Activated CD4-positive, alpha-beta T cell treated with anti-CD3 and anti-CD28 coated beads, Interleukin-10, Interleukin-2, amounts not matched to agents 100 ng/mL and 50 ng/mL, durations not matched to agents 16 hours and 8 hours (primary cell): ENCODE measurements around the gene ANGEL2.
"Not testable (repeated sequence)": the region's sequence is repeated elsewhere in the genome, so short reads cannot be mapped to it uniquely, and the experiment has no call there.

Experiments used
- DNase-seq: peaks from one replicate; pipeline ENCODE4 v3.0.0-alpha.2; 2020

ANGEL2 gene

GRCh38 chr1:213017447-213018273 lies 2.0 kb upstream of the ANGEL2 start:
- DNase-seq: no peak

GRCh38 chr1:213014642-213015041 lies 1.0 kb downstream of the ANGEL2 start:
- DNase-seq: no peak

GRCh38 chr1:213008564-213008963 lies 7.1 kb downstream of the ANGEL2 start:
- peak; percentile 65 for DNase-seq

GRCh38 chr1:213003256-213003655 lies 12.4 kb downstream of the ANGEL2 start:
- peak; percentile 92 for DNase-seq

- DNase-seq: no peak
Observed at GRCh38 chr1:212994926-212995325, 20.7 kb downstream of the ANGEL2 start.

GRCh38 chr1:212993960-212994359 lies 21.7 kb downstream of the ANGEL2 start:
- DNase-seq: not testable (repeated sequence)

- DNase-seq: no peak
Observed at GRCh38 chr1:212990276-212990675, 25.4 kb downstream of the ANGEL2 start.

- DNase-seq: no peak
Observed at GRCh38 chr1:212987702-212988322, 27.9 kb downstream of the ANGEL2 start.

- no peak for DNase-seq
Observed at GRCh38 chr1:212986551-212986950, 29.1 kb downstream of the ANGEL2 start.

GRCh38 chr1:212984522-212985291 lies 31.0 kb downstream of the ANGEL2 start:
- no peak for DNase-seq

GRCh38 chr1:212983482-212983881 lies 32.2 kb downstream of the ANGEL2 start:
- DNase-seq: no peak

- DNase-seq: no peak
Observed at GRCh38 chr1:212982430-212983152, 33.1 kb downstream of the ANGEL2 start.

- DNase-seq: peak; percentile 31
Observed at GRCh38 chr1:212981571-212982328, 33.9 kb downstream of the ANGEL2 start.

GRCh38 chr1:212981025-212981495 lies 34.6 kb downstream of the ANGEL2 start:
- no peak for DNase-seq

GRCh38 chr1:212980123-212980785 lies 35.4 kb downstream of the ANGEL2 start:
- no peak for DNase-seq

GRCh38 chr1:212979340-212980122 lies 36.1 kb downstream of the ANGEL2 start:
- peak; percentile 51 for DNase-seq

GRCh38 chr1:212977781-212978645 lies 37.7 kb downstream of the ANGEL2 start:
- DNase-seq: peak; percentile 74

- DNase-seq: no peak
Observed at GRCh38 chr1:212976586-212976985, 39.1 kb downstream of the ANGEL2 start.

- no peak for DNase-seq
Observed at GRCh38 chr1:212975111-212975918, 40.4 kb downstream of the ANGEL2 start.
